Measurements from ENCODE around the gene ERLEC1.

DNA sequence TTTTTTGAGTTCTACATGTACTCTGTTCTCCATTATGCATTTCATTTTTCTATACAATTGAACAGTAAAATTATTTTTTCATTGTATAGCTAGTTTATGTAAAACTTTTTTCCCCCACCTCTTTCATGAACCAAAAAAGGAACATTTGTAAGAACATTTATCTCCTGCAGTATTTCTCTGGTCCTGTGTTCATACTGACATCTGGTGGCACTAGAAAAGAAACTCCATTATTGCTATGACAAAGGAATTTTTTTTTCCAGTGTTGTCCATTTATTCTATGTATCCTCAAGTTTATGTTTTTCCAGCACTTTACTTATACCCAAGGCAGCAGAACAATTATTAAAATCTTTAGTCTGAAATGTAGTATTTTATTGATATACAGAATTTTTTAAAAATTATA is 46.7 kb upstream of the ERLEC1 start:
- TF ChIP-seq, protein P1, sequence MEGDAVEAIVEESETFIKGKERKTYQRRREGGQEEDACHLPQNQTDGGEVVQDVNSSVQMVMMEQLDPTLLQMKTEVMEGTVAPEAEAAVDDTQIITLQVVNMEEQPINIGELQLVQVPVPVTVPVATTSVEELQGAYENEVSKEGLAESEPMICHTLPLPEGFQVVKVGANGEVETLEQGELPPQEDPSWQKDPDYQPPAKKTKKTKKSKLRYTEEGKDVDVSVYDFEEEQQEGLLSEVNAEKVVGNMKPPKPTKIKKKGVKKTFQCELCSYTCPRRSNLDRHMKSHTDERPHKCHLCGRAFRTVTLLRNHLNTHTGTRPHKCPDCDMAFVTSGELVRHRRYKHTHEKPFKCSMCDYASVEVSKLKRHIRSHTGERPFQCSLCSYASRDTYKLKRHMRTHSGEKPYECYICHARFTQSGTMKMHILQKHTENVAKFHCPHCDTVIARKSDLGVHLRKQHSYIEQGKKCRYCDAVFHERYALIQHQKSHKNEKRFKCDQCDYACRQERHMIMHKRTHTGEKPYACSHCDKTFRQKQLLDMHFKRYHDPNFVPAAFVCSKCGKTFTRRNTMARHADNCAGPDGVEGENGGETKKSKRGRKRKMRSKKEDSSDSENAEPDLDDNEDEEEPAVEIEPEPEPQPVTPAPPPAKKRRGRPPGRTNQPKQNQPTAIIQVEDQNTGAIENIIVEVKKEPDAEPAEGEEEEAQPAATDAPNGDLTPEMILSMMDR (conservative IDR thresholded peaks at IDR 0.05; ENCODE audit: low read depth, low read length): peak; percentile 68
- no peak for TF ChIP-seq EZH2 (IDR thresholded peaks at IDR 0.05; ENCODE audit: low read length, unreplicated experiment)

All from PC-3 (cell line).